Cardiac muscle cell (in vitro differentiated cells and primary cell): ENCODE measurements around the gene GFPT2. TPM values are rescaled to one million over a fixed set of nuclear protein-coding genes. Genes with fewer than 3 reads are reported as not detected.

Experiments
- DNase-seq, 2 donors: peaks; one replicate each; pipeline versions ENCODE4 v3.0.0 to v3.0.0-alpha.2; 2010 to 2017; ENCODE audit warnings: low read depth in 1 of 2, low spot score in 1 of 2
- H3K27ac ChIP-seq: fragments of 200-600 bp; sonication (generic); 2 replicates; pipeline ENCODE4 v1.5.1; 2016
- H3K27me3 ChIP-seq: fragments of 200-600 bp; sonication (generic); 2 replicates; pipeline ENCODE4 v1.6.0; 2016; ENCODE audit warnings: control low read depth
- H3K36me3 ChIP-seq: fragments of 200-600 bp; sonication (generic); 2 replicates; pipeline ENCODE4 v1.5.1; 2016; ENCODE audit warnings: control low read depth
- H3K4me1 ChIP-seq: fragments of 200-600 bp; sonication (generic); 2 replicates; pipeline ENCODE4 v1.8.1; 2017; ENCODE audit warnings: low read depth, mild to moderate bottlenecking, mixed run types
- H3K4me3 ChIP-seq: fragments of 200-600 bp; sonication (generic); 2 replicates; pipeline ENCODE4 v1.5.1; 2016; ENCODE audit warnings: mild to moderate bottlenecking
- H3K9me3 ChIP-seq: fragments of 200-600 bp; sonication (generic); 2 replicates; pipeline ENCODE4 v1.5.1; 2017; ENCODE audit warnings: low read depth, mild to moderate bottlenecking, control low read depth
- polyA plus RNA-seq: library from polyadenylated mRNA; unstranded; fragments of >200 nt; fragmentation: Nextera tagmentation; extraction: Ambion mirVana; gene quantifications from 2 replicates; pipeline ENCODE4 v1.2.1, GENCODE V29; 2016
- total RNA-seq: library from RNA; depleted of rRNA; stranded (reverse); fragments of >200 nt; gene quantifications from 2 replicates; pipeline ENCODE4 v1.2.3, GENCODE V29; 2016
- TF ChIP-seq, protein P1 (sequence below): IDR thresholded peaks from 2 replicates; pipeline ENCODE4 v1.5.1; 2012; ENCODE audit warnings: low read depth, mild to moderate bottlenecking, low read length

Gene GFPT2
- total and polyA plus RNA-seq, 2 experiments from 2014 or later = 37.7 to 39.8 TPM

- Histone ChIP-seq H3K4me1 (no peaks in the 10 kb centered on the region), H3K9me3 (no peaks in the 10 kb centered on the region), H3K27ac (no peak overlapping the region), H3K27me3 (no peaks in the 10 kb centered on the region), H3K4me3 (no peak overlapping the region), H3K36me3 (peaks cover 28% of the 10 kb centered on the region)
- no peak for DNase-seq
- TF ChIP-seq, protein P1, sequence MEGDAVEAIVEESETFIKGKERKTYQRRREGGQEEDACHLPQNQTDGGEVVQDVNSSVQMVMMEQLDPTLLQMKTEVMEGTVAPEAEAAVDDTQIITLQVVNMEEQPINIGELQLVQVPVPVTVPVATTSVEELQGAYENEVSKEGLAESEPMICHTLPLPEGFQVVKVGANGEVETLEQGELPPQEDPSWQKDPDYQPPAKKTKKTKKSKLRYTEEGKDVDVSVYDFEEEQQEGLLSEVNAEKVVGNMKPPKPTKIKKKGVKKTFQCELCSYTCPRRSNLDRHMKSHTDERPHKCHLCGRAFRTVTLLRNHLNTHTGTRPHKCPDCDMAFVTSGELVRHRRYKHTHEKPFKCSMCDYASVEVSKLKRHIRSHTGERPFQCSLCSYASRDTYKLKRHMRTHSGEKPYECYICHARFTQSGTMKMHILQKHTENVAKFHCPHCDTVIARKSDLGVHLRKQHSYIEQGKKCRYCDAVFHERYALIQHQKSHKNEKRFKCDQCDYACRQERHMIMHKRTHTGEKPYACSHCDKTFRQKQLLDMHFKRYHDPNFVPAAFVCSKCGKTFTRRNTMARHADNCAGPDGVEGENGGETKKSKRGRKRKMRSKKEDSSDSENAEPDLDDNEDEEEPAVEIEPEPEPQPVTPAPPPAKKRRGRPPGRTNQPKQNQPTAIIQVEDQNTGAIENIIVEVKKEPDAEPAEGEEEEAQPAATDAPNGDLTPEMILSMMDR = no peak
Measured at GRCh38 chr5:180338001-180338707, 15.0 kb downstream of the GFPT2 start.

- no peak overlapping the region for H3K4me3 ChIP-seq
- no peak overlapping the region for H3K27ac ChIP-seq
- peaks cover 28% of the 10 kb centered on the region for H3K36me3 ChIP-seq
Measured at GRCh38 chr5:180336234-180337020, 16.7 kb downstream of the GFPT2 start.

DNA sequence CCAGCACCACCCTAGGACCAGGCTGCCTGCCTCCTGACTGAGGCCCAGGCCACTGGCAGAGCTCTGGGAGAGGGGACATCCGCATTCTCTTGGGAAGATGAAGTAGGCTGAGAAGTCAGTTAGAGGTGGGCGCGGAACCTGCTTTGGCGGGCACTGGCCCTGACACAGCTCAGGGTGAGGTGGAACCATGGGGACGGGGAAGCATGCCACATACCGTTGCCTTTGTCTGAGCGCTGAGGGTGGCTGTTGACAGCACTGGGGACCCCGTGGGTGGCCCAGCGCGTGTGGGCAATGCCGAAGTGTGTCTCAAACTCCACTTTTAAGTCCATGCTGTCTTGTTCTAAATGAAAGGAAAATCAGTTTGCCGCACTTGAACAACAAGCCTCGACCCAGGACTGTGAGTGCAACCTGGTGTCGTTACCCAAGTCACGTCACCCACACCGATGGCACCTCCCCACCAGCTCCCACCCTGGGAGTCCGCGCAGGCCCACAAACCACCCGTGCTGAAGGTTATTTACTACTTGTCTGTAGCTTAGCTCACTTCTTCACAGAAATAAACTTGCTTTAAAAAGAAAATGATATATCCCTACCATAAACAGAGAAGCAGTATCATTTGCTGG is 17.4 kb downstream of the GFPT2 start:
- TF ChIP-seq, protein P1 = no peak
- Histone ChIP-seq H3K4me1 (peaks cover 6% of the 10 kb centered on the region), H3K27me3 (no peaks in the 10 kb centered on the region), H3K4me3 (no peak overlapping the region), H3K27ac (no peak overlapping the region), H3K36me3 (peaks cover 28% of the 10 kb centered on the region), H3K9me3 (no peaks in the 10 kb centered on the region)
- DNase-seq = no peak

More at GRCh38 chr5:180336234-180337020, 16.7 kb downstream of the GFPT2 start:
- no peak for DNase-seq
- Histone ChIP-seq H3K27me3 (no peaks in the 10 kb centered on the region), H3K9me3 (no peaks in the 10 kb centered on the region), H3K4me1 (peaks cover under 1% of the 10 kb centered on the region)
- TF ChIP-seq, protein P1 = no peak

DNA sequence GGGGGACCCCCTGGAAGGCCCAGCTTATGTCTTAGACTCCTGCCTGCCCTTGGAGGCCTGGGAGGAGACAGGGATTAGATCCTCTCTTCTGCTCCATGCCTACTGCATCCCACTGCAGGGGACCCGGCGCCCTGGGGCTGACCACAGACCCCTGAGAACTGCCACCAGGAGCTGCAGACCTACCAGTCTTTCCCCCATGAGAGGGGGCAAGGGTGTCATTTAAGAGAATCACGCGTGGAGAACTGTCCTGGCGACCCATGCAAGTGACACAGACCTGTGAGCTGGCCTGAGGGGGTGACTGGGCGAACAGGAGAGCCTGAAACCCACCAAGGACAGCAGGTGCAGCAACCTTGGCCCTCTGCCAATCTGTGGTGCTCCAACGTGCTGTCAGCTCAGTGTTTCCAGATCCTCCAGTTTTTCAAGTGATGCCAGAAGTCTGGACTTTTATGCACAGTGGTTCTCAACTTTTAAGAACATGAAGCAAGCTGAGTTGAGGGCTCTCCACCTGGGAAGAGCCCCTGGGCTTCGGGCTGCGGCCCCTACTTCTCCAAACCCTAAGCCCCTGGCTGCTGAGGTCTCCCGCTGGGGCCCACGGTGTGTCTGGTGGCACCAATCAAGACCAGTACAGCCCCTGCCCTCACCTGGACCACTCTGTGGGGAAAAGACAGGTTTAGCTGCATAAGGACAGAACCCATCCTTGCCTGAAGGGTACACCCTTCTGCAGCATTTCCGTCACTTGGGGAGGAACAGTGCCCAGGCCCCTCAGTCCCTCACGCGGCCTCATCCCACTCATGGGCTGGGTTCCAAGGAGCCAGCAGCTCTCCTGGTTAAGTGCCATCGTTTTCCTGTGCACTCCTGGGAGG is 18.2 kb downstream of the GFPT2 start:
- Histone ChIP-seq H3K27me3 (no peaks in the 10 kb centered on the region), H3K27ac (no peak overlapping the region), H3K4me1 (peaks cover 6% of the 10 kb centered on the region), H3K4me3 (no peak overlapping the region), H3K36me3 (peaks cover 34% of the 10 kb centered on the region), H3K9me3 (no peaks in the 10 kb centered on the region)
- DNase-seq = no peak
- TF ChIP-seq, protein P1 = no peak

GRCh38 chr5:180334176-180334575 is 19.0 kb downstream of the GFPT2 start:
- Histone ChIP-seq H3K36me3 (peaks cover 42% of the 10 kb centered on the region), H3K4me3 (no peak overlapping the region), H3K27ac (no peak overlapping the region), H3K27me3 (no peaks in the 10 kb centered on the region), H3K9me3 (no peaks in the 10 kb centered on the region), H3K4me1 (peaks cover 6% of the 10 kb centered on the region)
- TF ChIP-seq, protein P1 = no peak
- DNase-seq = no peak
